Measurements from ENCODE around the gene ZNF536.

- TF ChIP-seq CTCF (IDR thresholded peaks at IDR 0.05) (no peak), ZFX (IDR thresholded peaks at IDR 0.05; ENCODE audit: borderline replicate concordance) (no peak)
These were observed 5.9 kb upstream of the ZNF536 start for GRCh38 chr19:30366282-30366681.
